ENCODE data around the gene ATG16L1.

ATG16L1 gene

GRCh38 chr2:233227346-233227978, 24.0 kb upstream of the ATG16L1 start:
- no peak for DNase-seq (ENCODE audit: low read depth)

GRCh38 chr2:233228376-233228775, 23.1 kb upstream of the ATG16L1 start:
- DNase-seq (ENCODE audit: low read depth), result no peak

- no peak for DNase-seq (ENCODE audit: low read depth)
These were observed 17.7 kb upstream of the ATG16L1 start for GRCh38 chr2:233233618-233234230.

- DNase-seq (ENCODE audit: low read depth), result no peak
These were observed 17.2 kb upstream of the ATG16L1 start for GRCh38 chr2:233234264-233234663.

GRCh38 chr2:233234996-233235395, 16.5 kb upstream of the ATG16L1 start:
- DNase-seq (ENCODE audit: low read depth), result no peak

- DNase-seq (ENCODE audit: low read depth), result no peak
These were observed 15.5 kb upstream of the ATG16L1 start for GRCh38 chr2:233235977-233236376.

- no peak for DNase-seq (ENCODE audit: low read depth)
These were observed 14.5 kb upstream of the ATG16L1 start for GRCh38 chr2:233236820-233237589.

- no peak for DNase-seq (ENCODE audit: low read depth)
These were observed 10.6 kb upstream of the ATG16L1 start for GRCh38 chr2:233240897-233241296.

GRCh38 chr2:233241803-233242202, 9.7 kb upstream of the ATG16L1 start:
- no peak for DNase-seq (ENCODE audit: low read depth)

- DNase-seq (ENCODE audit: low read depth), result peak; percentile 18
These were observed 9.1 kb upstream of the ATG16L1 start for GRCh38 chr2:233242231-233242927.

- DNase-seq (ENCODE audit: low read depth), result no peak
These were observed 8.1 kb upstream of the ATG16L1 start for GRCh38 chr2:233243348-233243747.

- no peak for DNase-seq (ENCODE audit: low read depth)
These were observed 6.7 kb upstream of the ATG16L1 start for GRCh38 chr2:233244818-233245217.

- DNase-seq (ENCODE audit: low read depth), result no peak
These were observed 6.1 kb upstream of the ATG16L1 start for GRCh38 chr2:233245406-233245805.

- DNase-seq (ENCODE audit: low read depth), result no peak
These were observed 4.4 kb upstream of the ATG16L1 start for GRCh38 chr2:233247116-233247515.

GRCh38 chr2:233247744-233248143, 3.7 kb upstream of the ATG16L1 start:
- peak; percentile 30 for DNase-seq (ENCODE audit: low read depth)

- DNase-seq (ENCODE audit: low read depth), result no peak
These were observed 2.5 kb upstream of the ATG16L1 start for GRCh38 chr2:233248999-233249398.

GRCh38 chr2:233250568-233250967, 905 bp upstream of the ATG16L1 start:
- DNase-seq (ENCODE audit: low read depth), result no peak

GRCh38 chr2:233250985-233251305, 528 bp upstream of the ATG16L1 start:
- DNase-seq (ENCODE audit: low read depth), result no peak

- no peak for DNase-seq (ENCODE audit: low read depth)
These were observed 754 bp downstream of the ATG16L1 start for GRCh38 chr2:233252227-233252626.

- no peak for DNase-seq (ENCODE audit: low read depth)
These were observed 3.7 kb downstream of the ATG16L1 start for GRCh38 chr2:233255151-233255550.

- DNase-seq (ENCODE audit: low read depth), result no peak
These were observed 4.6 kb downstream of the ATG16L1 start for GRCh38 chr2:233256048-233256447.

GRCh38 chr2:233258211-233258610, 6.7 kb downstream of the ATG16L1 start:
- DNase-seq (ENCODE audit: low read depth), result no peak

- DNase-seq (ENCODE audit: low read depth), result no peak
These were observed 8.3 kb downstream of the ATG16L1 start for GRCh38 chr2:233259730-233260129.

All from amniotic epithelial cell (primary cell).